Natural killer cell treated with Interleukin-12 subunit alpha and Interleukin-12 subunit beta and Interleukin-15 and Interleukin-18, amount 100 ng/mL, for 72 hours (primary cell): ENCODE measurements around the gene TNS4. TPM values are rescaled to one million over a fixed set of nuclear protein-coding genes. Genes with fewer than 3 reads are reported as not detected.
"Not testable (repeated sequence)": the region's sequence is repeated elsewhere in the genome, so short reads cannot be mapped to it uniquely, and the experiment has no call there.

Experiments
- ATAC-seq, 2 donors: fragments of 150-1000 bp; cut with Tn5 transposase in 1 of 2; sonication (Bioruptor Pico), chemical (Tn5 transposase) in 1 of 2; 2 replicates each; pipeline ENCODE4 v1.10.0; 2021
- DNase-seq: peaks from one replicate; pipeline ENCODE4 v3.0.0; 2022; ENCODE audit warnings: low spot score
- H3K27ac Mint-ChIP-seq, 2 donors: 1 replicate in 1 of 2; 2 replicates in 1 of 2; pipeline ENCODE4 v1.8.0; 2022; ENCODE audit warnings: mixed read lengths in 2 of 2, mild to moderate bottlenecking in 1 of 2, moderate library complexity in 1 of 2
- H3K27me3 Mint-ChIP-seq, 2 donors: 1 replicate in 1 of 2; 2 replicates in 1 of 2; pipeline ENCODE4 v1.8.0; 2022; ENCODE audit warnings: mixed read lengths in 2 of 2
- H3K36me3 Mint-ChIP-seq: one replicate; pipeline ENCODE4 v1.8.0; 2022; ENCODE audit warnings: mixed read lengths
- H3K4me1 Mint-ChIP-seq, 2 donors: 1 replicate in 1 of 2; 2 replicates in 1 of 2; pipeline ENCODE4 v1.8.0; 2022; ENCODE audit warnings: low read depth in 2 of 2, mixed read lengths in 2 of 2, mild to moderate bottlenecking in 1 of 2
- H3K4me3 Mint-ChIP-seq: one replicate; pipeline ENCODE4 v1.8.0; 2022; ENCODE audit warnings: mixed read lengths
- H3K9me3 Mint-ChIP-seq: 2 replicates; pipeline ENCODE4 v1.8.0; 2022; ENCODE audit warnings: mixed read lengths
- total RNA-seq, 2 donors: library from RNA; stranded (reverse); gene quantifications; one replicate each; pipeline ENCODE4 v1.2.3, GENCODE V29; 2022

TNS4 gene, protein sequence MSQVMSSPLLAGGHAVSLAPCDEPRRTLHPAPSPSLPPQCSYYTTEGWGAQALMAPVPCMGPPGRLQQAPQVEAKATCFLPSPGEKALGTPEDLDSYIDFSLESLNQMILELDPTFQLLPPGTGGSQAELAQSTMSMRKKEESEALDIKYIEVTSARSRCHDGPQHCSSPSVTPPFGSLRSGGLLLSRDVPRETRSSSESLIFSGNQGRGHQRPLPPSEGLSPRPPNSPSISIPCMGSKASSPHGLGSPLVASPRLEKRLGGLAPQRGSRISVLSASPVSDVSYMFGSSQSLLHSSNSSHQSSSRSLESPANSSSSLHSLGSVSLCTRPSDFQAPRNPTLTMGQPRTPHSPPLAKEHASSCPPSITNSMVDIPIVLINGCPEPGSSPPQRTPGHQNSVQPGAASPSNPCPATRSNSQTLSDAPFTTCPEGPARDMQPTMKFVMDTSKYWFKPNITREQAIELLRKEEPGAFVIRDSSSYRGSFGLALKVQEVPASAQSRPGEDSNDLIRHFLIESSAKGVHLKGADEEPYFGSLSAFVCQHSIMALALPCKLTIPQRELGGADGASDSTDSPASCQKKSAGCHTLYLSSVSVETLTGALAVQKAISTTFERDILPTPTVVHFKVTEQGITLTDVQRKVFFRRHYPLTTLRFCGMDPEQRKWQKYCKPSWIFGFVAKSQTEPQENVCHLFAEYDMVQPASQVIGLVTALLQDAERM
- total RNA-seq, result 1 to 10 TPM in 1 of 2 donors, under 1 TPM in 1; 0.76 to 2.9 TPM

- Mint-ChIP-seq H3K27ac (no peak within 1 kb of the TSS), H3K36me3 (no peaks in the 10 kb centered on the region), H3K4me3 (no peak within 1 kb of the TSS), H3K4me1 (no peaks in the 10 kb centered on the region), H3K27me3 (peaks cover 0 to 10% of the 10 kb centered on the region in 2 donors), H3K9me3 (no peaks in the 10 kb centered on the region)
- no peak for ATAC-seq
- no peak for DNase-seq
Observed at GRCh38 chr17:40501499-40501911, at the start of gene TNS4. TNS4 (minus strand) TSS chr17:40501623; CDS start chr17:40496425, 5,198 bp downstream.

- no peak overlapping the region for H3K27ac Mint-ChIP-seq
- H3K36me3 Mint-ChIP-seq, result no peaks in the 10 kb centered on the region
Observed at GRCh38 chr17:40550608-40551007, 49.2 kb upstream of the TNS4 start.

DNA sequence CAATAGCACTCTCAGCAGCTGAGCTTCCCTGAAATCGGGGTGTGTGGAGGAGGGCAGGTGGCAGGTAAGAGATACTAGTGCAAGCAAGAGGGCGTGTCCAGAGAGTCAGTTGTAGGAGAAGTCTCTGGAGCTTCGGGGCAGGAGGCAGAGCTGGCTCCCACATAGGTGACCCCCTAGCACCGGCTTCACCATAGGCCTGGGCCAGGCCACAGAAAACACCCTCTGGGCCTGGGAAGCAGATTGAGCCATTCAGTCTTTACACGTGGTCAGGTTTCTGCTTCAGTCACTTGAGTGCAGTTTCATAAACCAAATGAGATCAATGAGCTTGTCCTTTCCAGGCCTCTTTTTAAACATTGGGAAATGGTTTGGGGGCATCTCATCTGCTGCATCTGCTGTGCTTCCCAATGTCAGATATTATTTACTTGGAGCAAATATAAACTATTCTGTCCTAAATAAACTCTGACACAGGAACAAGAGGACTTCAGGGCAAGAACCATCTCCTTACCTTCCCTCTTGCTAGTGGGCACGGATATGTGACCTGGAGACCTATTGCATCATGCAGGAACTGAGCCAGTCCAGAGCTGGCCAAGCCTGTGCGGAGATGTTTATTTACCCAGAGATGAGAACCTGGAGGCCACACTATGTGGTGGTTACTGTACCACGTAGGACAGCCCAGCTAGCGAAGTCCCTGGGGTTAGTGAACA, 47.7 kb upstream of the TNS4 start:
- no peaks in the 10 kb centered on the region for H3K9me3 Mint-ChIP-seq
- ATAC-seq (peak; percentile 60 to 64), DNase-seq (no peak)
- peaks cover 37 to 40% of the 10 kb centered on the region in 2 donors for H3K4me1 Mint-ChIP-seq
- peaks cover 7 to 16% of the 10 kb centered on the region in 2 donors for H3K27me3 Mint-ChIP-seq
- peak overlapping the region in 1 of 2 donors; percentile 44 for H3K27ac Mint-ChIP-seq
- H3K4me3 Mint-ChIP-seq, result no peak overlapping the region
- H3K36me3 Mint-ChIP-seq, result no peaks in the 10 kb centered on the region

More at GRCh38 chr17:40550608-40551007, 49.2 kb upstream of the TNS4 start:
- no peak for DNase-seq
- ATAC-seq, result no peak
- Mint-ChIP-seq H3K4me3 (no peak overlapping the region), H3K4me1 (peaks cover 45 to 52% of the 10 kb centered on the region in 2 donors), H3K27me3 (peaks cover 7 to 19% of the 10 kb centered on the region in 2 donors), H3K9me3 (no peaks in the 10 kb centered on the region)

DNA sequence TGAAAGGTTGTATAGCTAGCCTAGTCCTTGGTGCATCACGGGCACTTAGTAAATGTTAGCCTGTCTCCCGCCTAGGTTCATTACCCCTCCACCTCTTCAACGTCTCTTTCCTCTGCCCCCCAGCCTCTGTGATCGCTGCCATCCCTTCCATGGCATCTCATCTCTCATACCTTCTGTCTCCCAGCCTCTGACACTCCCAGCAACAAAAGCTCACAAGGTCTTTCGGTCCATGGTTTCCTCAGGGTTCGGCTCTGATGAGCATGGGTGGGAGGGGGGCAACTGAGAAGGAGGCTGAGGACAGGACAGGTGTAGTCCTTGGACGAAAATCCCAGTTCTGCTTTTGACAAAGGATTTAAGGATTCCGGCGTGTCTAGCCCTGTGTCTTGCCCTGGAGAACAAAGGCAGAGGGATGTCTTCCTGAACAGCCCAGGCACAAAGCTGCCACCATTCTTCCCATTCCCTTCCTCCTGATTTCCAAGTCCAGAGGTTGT, 47.1 kb upstream of the TNS4 start:
- Mint-ChIP-seq H3K27me3 (peaks cover 7 to 16% of the 10 kb centered on the region in 2 donors), H3K4me3 (no peak overlapping the region), H3K9me3 (no peaks in the 10 kb centered on the region), H3K4me1 (peaks cover 34% of the 10 kb centered on the region in 2 donors), H3K27ac (peak overlapping the region in 1 of 2 donors; percentile 6), H3K36me3 (no peaks in the 10 kb centered on the region)
- no peak for ATAC-seq
- DNase-seq, result no peak

DNA sequence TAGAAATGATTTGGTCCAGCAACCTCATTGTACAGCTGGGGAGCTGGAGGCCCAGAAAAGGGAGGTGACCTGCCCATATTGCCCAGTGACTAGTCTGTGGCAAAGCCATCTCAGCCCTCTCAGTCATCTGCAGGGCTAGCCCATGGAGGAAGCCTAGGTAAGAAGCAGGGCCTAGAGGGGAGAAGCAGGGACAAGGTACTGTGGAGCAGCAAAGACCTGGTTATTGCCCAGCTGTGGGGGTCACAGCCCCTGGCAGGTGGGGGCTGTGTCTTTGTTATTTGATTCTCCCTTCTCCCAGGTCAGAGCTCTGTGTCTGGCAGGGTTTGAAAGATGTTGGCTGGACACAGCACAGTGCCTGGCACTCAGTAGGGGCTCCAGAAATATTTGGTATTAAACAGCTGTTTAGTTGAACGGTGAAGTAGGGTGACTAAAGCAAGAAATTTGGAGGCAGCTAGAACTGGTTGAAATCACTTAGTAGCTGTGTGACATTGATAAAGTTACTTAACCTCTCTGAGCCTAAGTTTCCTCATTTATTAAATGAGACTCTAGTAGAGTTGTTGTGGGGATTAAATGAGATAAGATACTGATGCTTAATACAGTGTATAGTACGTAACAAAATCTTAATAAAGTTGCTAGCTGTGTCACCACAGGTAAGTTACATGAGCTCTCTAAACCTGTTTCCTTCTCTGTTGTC, 46.5 kb upstream of the TNS4 start:
- peak overlapping the region; percentile 6 to 10 for H3K27ac Mint-ChIP-seq
- no peaks in the 10 kb centered on the region for H3K9me3 Mint-ChIP-seq
- ATAC-seq, result peak in 1 of 2 donors; percentile 7
- peaks cover 7 to 15% of the 10 kb centered on the region in 2 donors for H3K27me3 Mint-ChIP-seq
- H3K4me3 Mint-ChIP-seq, result no peak overlapping the region
- no peak for DNase-seq
- no peaks in the 10 kb centered on the region for H3K36me3 Mint-ChIP-seq
- peaks cover 33 to 38% of the 10 kb centered on the region in 2 donors for H3K4me1 Mint-ChIP-seq

GRCh38 chr17:40547079-40547784, 45.8 kb upstream of the TNS4 start:
- ATAC-seq (peak in 1 of 2 donors; percentile 3), DNase-seq (no peak)
- Mint-ChIP-seq H3K9me3 (no peaks in the 10 kb centered on the region), H3K27me3 (peaks cover 7 to 11% of the 10 kb centered on the region in 2 donors), H3K36me3 (no peaks in the 10 kb centered on the region), H3K27ac (peak overlapping the region; percentile 0 to 10), H3K4me3 (no peak overlapping the region), H3K4me1 (peaks cover 38 to 42% of the 10 kb centered on the region in 2 donors)

DNA sequence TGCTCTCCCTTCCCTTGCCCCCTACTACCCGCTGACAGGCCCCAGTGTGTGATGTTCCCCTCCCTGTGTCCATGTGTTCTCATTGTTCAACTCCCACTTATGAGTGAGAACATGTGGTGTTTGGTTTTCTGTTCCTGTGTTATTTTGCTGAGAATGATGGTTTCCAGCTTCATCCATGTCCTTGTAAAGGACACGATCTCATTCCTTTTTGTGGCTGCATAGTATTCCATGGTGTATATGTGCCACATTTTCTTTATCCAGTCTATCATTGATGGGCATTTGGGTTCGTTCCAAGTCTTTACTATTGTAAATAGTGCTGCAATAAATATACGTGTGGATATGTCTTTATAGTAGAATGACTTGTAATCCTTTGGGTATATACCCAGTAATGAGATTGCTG, 45.1 kb upstream of the TNS4 start:
- DNase-seq, H3K9me3 Mint-ChIP-seq, ATAC-seq, H3K36me3 Mint-ChIP-seq, H3K4me3 Mint-ChIP-seq: not testable (repeated sequence)
- H3K4me1 Mint-ChIP-seq, result peaks cover 44 to 49% of the 10 kb centered on the region in 2 donors
- H3K27me3 Mint-ChIP-seq, result peaks cover 7 to 12% of the 10 kb centered on the region in 2 donors
- H3K27ac Mint-ChIP-seq, result peak overlapping the region; percentile 0 to 14

- H3K27ac Mint-ChIP-seq, result peak overlapping the region in 1 of 2 donors; percentile 0
- no peaks in the 10 kb centered on the region for H3K9me3 Mint-ChIP-seq
- no peaks in the 10 kb centered on the region for H3K36me3 Mint-ChIP-seq
- peaks cover 7 to 8% of the 10 kb centered on the region in 2 donors for H3K27me3 Mint-ChIP-seq
- ATAC-seq (no peak), DNase-seq (no peak)
- peaks cover 47 to 57% of the 10 kb centered on the region in 2 donors for H3K4me1 Mint-ChIP-seq
- H3K4me3 Mint-ChIP-seq, result no peak overlapping the region
Observed at GRCh38 chr17:40545660-40546059, 44.2 kb upstream of the TNS4 start.

GRCh38 chr17:40542558-40543411, 41.4 kb upstream of the TNS4 start:
- Mint-ChIP-seq H3K9me3 (no peaks in the 10 kb centered on the region), H3K36me3 (no peaks in the 10 kb centered on the region), H3K4me3 (peak overlapping the region; percentile 67), H3K27me3 (peaks cover 5 to 7% of the 10 kb centered on the region in 2 donors), H3K4me1 (peaks cover 47 to 61% of the 10 kb centered on the region in 2 donors), H3K27ac (peak overlapping the region; percentile 73 to 89)
- peak; percentile 55 to 78 for ATAC-seq
- peak; percentile 74 for DNase-seq

DNA sequence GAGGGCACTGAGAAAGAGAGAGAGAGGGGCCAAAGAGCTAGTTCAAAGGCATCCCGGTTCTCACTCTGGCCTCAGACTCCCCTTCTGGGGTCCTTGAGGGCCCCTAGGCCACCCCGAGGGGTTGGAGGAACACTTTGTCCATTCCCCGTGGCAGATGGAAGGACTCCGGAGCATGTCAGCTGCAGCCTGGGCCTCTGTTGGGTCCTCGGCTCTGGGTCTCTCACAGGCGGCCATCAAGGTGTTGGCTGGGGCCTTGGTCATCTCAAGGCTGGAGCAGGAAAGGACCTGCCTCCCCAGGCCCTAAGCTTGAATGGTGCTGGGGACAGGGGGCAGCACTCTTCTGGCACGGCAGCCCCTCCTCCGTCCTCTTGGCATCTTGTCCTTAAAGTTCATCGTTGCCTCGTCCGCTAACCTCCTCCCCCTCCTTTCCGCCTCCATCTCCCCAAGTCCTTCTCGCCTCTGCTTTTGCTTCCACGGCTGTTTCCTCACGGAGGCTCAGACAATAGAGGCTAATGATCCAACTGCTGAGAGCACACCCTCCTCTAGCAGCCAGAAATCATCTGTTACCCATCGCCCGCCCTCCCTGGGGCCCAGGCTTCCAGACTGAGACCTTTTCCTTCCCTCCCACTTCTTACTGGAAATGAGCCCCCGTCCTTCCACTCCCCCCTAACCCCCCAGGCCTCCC, 40.6 kb upstream of the TNS4 start:
- Mint-ChIP-seq H3K9me3 (no peaks in the 10 kb centered on the region), H3K4me1 (peaks cover 48 to 57% of the 10 kb centered on the region in 2 donors), H3K27me3 (peaks cover 7 to 11% of the 10 kb centered on the region in 2 donors), H3K36me3 (no peaks in the 10 kb centered on the region), H3K27ac (peak overlapping the region; percentile 73 to 89), H3K4me3 (peak overlapping the region; percentile 70)
- DNase-seq (no peak), ATAC-seq (no peak)

- peak overlapping the region; percentile 70 for H3K4me3 Mint-ChIP-seq
- peak; percentile 8 to 43 for ATAC-seq
- H3K27ac Mint-ChIP-seq, result peak overlapping the region; percentile 50 to 89
- peaks cover 3 to 14% of the 10 kb centered on the region in 2 donors for H3K27me3 Mint-ChIP-seq
- H3K4me1 Mint-ChIP-seq, result peaks cover 47 to 57% of the 10 kb centered on the region in 2 donors
- no peaks in the 10 kb centered on the region for H3K9me3 Mint-ChIP-seq
- no peaks in the 10 kb centered on the region for H3K36me3 Mint-ChIP-seq
- DNase-seq, result peak; percentile 72
Observed at GRCh38 chr17:40541060-40541872, 39.8 kb upstream of the TNS4 start.
